Gastrocnemius medialis (tissue), 4 donors: Measurements from ENCODE around the gene ARPIN.

ENCODE experiments used
- CTCF ChIP-seq, 5 experiments: fragments of 450-650 bp in 3 of 5; fragments of 200-600 bp in 2 of 5; sonication (generic) in 2 of 5; IDR thresholded peaks in 4 of 5; conservative IDR thresholded peaks in 1 of 5; 1 replicate in 4 of 5; 2 replicates in 1 of 5; pipeline ENCODE4 v1.5.1; 2016 to 2019; ENCODE audit warnings: antibody characterized with exemption in 5 of 5, mild to moderate bottlenecking in 3 of 5, moderate library complexity in 3 of 5
- POLR2A ChIP-seq, 2 donors: fragments of 450-650 bp; IDR thresholded peaks; one replicate each; pipeline ENCODE4 v1.6.1; 2017; ENCODE audit warnings: antibody characterized with exemption in 2 of 2, mild to moderate bottlenecking in 2 of 2, moderate library complexity in 2 of 2

GRCh38 chr15:89900849-89901248 is 11.9 kb downstream of the ARPIN start:
- no peak for TF ChIP-seq CTCF (IDR thresholded peaks at IDR 0.05 in 4 of 5, conservative IDR thresholded peaks at IDR 0.05 in 1 of 5)
- TF ChIP-seq POLR2A (IDR thresholded peaks at IDR 0.05): no peak
